ENCODE data around the gene APP. TPM values are rescaled to one million over a fixed set of nuclear protein-coding genes. Genes with fewer than 3 reads are reported as not detected.

The APP gene
- total and polyA plus RNA-seq, 7 donors: 71.7 to 355 (median 270) TPM

DNA sequence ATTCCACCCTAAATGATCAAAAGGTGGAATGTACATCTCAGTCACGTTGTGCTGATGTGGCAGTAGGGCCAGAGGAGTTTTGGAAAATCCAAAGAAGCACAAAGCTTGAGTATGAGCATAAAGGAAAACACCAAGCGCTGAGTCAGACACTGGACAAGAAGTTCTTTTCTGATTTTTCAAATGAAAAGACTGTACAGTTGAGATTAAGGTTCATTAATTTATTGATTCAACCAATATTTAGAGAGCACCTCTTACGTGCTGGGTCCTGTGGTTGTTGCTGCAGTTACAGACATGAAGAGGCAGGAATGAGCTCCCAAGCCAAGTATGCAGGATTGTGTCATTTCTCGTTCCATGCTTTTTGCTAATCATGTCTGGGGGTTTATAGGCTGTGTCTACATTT is 28.9 kb upstream of the APP start:
- WGBS, 2 donors: 76 to 82% methylated on average over 4 of the region's 4 CpGs
- no peak for DNase-seq
- H3K4me3 ChIP-seq: no peak overlapping the region
- intact Hi-C loops (cut with DNase I): no loop called here
- no peak for TF ChIP-seq POLR2A (IDR thresholded peaks at IDR 0.05)
- no peak for TF ChIP-seq EP300 (IDR thresholded peaks at IDR 0.05)
- TF ChIP-seq, protein P1, sequence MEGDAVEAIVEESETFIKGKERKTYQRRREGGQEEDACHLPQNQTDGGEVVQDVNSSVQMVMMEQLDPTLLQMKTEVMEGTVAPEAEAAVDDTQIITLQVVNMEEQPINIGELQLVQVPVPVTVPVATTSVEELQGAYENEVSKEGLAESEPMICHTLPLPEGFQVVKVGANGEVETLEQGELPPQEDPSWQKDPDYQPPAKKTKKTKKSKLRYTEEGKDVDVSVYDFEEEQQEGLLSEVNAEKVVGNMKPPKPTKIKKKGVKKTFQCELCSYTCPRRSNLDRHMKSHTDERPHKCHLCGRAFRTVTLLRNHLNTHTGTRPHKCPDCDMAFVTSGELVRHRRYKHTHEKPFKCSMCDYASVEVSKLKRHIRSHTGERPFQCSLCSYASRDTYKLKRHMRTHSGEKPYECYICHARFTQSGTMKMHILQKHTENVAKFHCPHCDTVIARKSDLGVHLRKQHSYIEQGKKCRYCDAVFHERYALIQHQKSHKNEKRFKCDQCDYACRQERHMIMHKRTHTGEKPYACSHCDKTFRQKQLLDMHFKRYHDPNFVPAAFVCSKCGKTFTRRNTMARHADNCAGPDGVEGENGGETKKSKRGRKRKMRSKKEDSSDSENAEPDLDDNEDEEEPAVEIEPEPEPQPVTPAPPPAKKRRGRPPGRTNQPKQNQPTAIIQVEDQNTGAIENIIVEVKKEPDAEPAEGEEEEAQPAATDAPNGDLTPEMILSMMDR (IDR thresholded peaks at IDR 0.05): no peak
- no peak for TF ChIP-seq POLR2AphosphoS5 (IDR thresholded peaks at IDR 0.05)
- no peak overlapping the region for H3K27ac ChIP-seq
- no peaks in the 10 kb centered on the region for H3K36me3 ChIP-seq
- no peaks in the 10 kb centered on the region for H3K27me3 ChIP-seq
- no peaks in the 10 kb centered on the region for H3K4me1 ChIP-seq
- no peaks in the 10 kb centered on the region for H3K9me3 ChIP-seq

DNA sequence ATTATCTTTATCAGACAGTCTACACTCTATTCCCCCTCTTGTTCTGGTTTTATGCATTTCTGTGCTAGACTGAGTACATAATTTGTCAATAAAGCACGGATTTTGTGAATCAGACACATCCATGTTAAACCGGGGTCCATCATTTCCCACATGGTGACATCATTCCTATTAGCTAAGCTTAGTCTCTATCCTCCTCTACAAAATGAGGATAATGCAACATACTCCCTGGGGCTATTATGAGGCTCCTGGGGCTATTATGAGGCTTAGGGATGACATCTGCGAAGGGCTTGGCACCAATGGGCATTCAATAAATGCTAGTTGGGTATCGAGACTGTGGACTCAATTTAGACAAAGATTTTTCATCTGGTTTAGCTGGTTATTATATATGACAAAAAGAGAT is 25.1 kb upstream of the APP start:
- Histone ChIP-seq H3K27ac (no peak overlapping the region), H3K4me3 (no peak overlapping the region), H3K36me3 (no peaks in the 10 kb centered on the region), H3K27me3 (no peaks in the 10 kb centered on the region), H3K4me1 (no peaks in the 10 kb centered on the region), H3K9me3 (no peaks in the 10 kb centered on the region)
- WGBS, 2 donors: 89 to 92% methylated on average over 4 of the region's 4 CpGs
- intact Hi-C loops (cut with DNase I): no loop called here
- no peak for TF ChIP-seq POLR2AphosphoS5 (IDR thresholded peaks at IDR 0.05)
- no peak for TF ChIP-seq EP300 (IDR thresholded peaks at IDR 0.05)
- TF ChIP-seq, protein P1 (IDR thresholded peaks at IDR 0.05): no peak
- no peak for TF ChIP-seq POLR2A (IDR thresholded peaks at IDR 0.05)
- DNase-seq: no peak

DNA sequence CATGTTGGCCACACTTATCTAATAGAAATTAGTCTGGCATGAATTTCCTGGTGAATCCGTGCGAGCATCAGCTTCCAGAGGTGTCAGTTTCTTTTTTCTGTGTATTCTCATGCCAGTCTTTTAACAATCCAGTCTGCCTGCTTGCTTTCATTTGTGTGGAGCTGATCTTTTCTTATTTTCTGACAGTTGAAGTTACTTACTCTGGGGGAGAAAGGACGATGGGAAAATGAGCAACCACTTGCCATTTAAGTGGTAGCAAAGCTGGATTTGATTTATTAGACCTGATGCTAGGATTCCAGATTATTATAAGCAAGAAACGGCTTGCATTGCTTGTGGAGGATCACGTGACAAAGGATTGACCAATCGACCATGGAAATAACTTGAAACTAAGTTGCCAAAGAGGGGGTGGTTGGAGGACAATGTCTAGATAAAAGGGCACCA is 24.3 kb upstream of the APP start:
- intact Hi-C loops (cut with DNase I): no loop called here
- 68 to 70% methylated on average over 6 of the region's 6 CpGs for WGBS, 2 donors
- Histone ChIP-seq H3K4me1 (no peaks in the 10 kb centered on the region), H3K27ac (no peak overlapping the region), H3K9me3 (no peaks in the 10 kb centered on the region), H3K27me3 (no peaks in the 10 kb centered on the region), H3K4me3 (no peak overlapping the region), H3K36me3 (no peaks in the 10 kb centered on the region)
- no peak for DNase-seq
- TF ChIP-seq, protein P1 (IDR thresholded peaks at IDR 0.05): no peak
- TF ChIP-seq EP300 (IDR thresholded peaks at IDR 0.05): no peak
- no peak for TF ChIP-seq POLR2A (IDR thresholded peaks at IDR 0.05)
- no peak for TF ChIP-seq POLR2AphosphoS5 (IDR thresholded peaks at IDR 0.05)

DNA sequence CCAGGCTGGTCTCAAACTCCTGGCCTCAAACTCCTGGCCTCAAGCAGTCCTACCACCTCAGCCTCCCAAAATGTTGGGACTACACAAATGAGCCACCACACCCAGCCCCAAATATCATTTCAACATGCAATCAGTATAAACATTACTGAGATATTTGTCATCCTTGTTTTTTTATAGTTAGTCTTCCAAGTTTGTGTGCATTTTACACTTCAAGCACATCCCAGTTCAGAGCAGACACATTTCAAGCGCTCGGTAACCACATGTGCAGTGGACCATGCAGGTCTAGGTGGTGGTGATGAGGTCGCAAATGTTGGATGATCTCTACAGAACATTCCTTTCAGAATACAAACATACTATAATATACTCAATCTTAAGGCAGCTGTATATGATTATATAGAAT is 23.8 kb upstream of the APP start:
- TF ChIP-seq EP300 (IDR thresholded peaks at IDR 0.05) (no peak), POLR2A (IDR thresholded peaks at IDR 0.05) (no peak), POLR2AphosphoS5 (IDR thresholded peaks at IDR 0.05) (no peak)
- TF ChIP-seq, protein P1 (IDR thresholded peaks at IDR 0.05): no peak
- intact Hi-C loops (cut with DNase I): no loop called here
- DNase-seq: no peak
- WGBS, 2 donors: 76 to 94% methylated on average over 3 of the region's 3 CpGs
- H3K27ac ChIP-seq: no peak overlapping the region
- H3K9me3 ChIP-seq: no peaks in the 10 kb centered on the region
- H3K36me3 ChIP-seq: no peaks in the 10 kb centered on the region
- H3K4me3 ChIP-seq: no peak overlapping the region
- H3K27me3 ChIP-seq: no peaks in the 10 kb centered on the region
- no peaks in the 10 kb centered on the region for H3K4me1 ChIP-seq

DNA sequence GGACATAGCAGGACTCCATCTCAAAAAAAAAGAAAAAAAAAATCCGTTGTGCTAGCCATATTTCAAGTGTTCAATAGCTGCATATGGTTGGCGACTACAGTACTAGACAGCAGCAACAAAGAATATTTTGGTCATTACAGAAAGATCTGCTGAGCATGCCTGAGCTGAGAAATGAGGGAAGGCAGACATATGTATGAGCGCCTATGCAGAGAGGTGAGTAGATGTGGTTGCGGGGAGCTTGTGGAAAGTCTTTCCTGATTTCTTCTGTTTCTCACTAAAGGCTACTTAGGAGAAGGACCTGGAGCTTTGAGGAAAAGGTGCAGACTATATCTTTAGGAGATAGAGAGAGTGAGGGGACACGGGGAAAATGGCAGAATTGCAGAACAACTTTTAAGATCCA is 21.0 kb upstream of the APP start:
- intact Hi-C loops (cut with DNase I): no loop called here
- H3K4me3 ChIP-seq: no peak overlapping the region
- no peaks in the 10 kb centered on the region for H3K27me3 ChIP-seq
- no peak for DNase-seq
- no peaks in the 10 kb centered on the region for H3K9me3 ChIP-seq
- H3K4me1 ChIP-seq: no peaks in the 10 kb centered on the region
- WGBS, 2 donors: 92% methylated on average over 5 of the region's 5 CpGs
- no peak overlapping the region for H3K27ac ChIP-seq
- H3K36me3 ChIP-seq: no peaks in the 10 kb centered on the region
- TF ChIP-seq POLR2AphosphoS5 (IDR thresholded peaks at IDR 0.05): no peak
- no peak for TF ChIP-seq EP300 (IDR thresholded peaks at IDR 0.05)
- TF ChIP-seq, protein P1 (IDR thresholded peaks at IDR 0.05): no peak
- TF ChIP-seq POLR2A (IDR thresholded peaks at IDR 0.05): no peak
